ENCODE measurements around the gene KLRF1. TPM values are rescaled to one million over a fixed set of nuclear protein-coding genes. Genes with fewer than 3 reads are reported as not detected.

The KLRF1 gene, protein sequence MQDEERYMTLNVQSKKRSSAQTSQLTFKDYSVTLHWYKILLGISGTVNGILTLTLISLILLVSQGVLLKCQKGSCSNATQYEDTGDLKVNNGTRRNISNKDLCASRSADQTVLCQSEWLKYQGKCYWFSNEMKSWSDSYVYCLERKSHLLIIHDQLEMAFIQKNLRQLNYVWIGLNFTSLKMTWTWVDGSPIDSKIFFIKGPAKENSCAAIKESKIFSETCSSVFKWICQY
- 0.32 and 0.43 TPM in 2 replicates for total RNA-seq

DNA sequence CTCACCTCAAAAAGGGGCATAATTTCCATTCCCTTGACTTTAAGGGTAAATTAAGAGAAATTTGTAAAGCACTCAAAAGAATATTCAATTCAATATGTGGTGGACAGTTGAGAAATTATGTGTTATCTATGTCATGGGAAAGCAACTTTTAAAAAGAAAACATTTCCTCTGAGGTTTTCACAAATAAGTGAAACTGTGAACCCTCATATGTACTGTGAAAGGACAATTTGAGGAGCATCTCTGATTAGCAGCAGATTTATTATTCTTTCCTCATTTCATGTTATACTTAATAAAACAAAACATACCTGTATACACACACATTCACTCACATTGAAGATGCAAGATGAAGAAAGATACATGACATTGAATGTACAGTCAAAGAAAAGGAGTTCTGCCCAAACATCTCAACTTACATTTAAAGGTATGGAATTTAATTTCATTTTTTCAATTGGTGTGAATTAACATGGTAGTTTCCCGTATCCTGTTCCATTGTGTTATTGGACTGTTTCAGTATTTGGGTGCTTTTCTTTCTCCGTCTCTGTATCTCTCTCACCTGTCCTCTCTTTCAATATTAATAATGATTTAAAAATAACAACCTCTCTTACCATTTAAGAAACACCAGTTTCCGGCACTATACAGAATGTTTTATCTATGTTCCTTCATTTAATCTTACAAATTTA, at the start of gene KLRF1:
TSS of gene KLRF1 (plus strand) at position 273 of the 680 bp plus-strand sequence. CDS start at position 337, 64 bp downstream.
- H3K4me3 ChIP-seq (ENCODE audit: low read depth, low read length), result no peak within 1 kb of the TSS
- TF ChIP-seq, protein P1, sequence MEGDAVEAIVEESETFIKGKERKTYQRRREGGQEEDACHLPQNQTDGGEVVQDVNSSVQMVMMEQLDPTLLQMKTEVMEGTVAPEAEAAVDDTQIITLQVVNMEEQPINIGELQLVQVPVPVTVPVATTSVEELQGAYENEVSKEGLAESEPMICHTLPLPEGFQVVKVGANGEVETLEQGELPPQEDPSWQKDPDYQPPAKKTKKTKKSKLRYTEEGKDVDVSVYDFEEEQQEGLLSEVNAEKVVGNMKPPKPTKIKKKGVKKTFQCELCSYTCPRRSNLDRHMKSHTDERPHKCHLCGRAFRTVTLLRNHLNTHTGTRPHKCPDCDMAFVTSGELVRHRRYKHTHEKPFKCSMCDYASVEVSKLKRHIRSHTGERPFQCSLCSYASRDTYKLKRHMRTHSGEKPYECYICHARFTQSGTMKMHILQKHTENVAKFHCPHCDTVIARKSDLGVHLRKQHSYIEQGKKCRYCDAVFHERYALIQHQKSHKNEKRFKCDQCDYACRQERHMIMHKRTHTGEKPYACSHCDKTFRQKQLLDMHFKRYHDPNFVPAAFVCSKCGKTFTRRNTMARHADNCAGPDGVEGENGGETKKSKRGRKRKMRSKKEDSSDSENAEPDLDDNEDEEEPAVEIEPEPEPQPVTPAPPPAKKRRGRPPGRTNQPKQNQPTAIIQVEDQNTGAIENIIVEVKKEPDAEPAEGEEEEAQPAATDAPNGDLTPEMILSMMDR (IDR thresholded peaks at IDR 0.05; ENCODE audit: insufficient read depth, low read depth, low read length), result no peak
- DNase-seq (ENCODE audit: low read depth), result no peak

DNA sequence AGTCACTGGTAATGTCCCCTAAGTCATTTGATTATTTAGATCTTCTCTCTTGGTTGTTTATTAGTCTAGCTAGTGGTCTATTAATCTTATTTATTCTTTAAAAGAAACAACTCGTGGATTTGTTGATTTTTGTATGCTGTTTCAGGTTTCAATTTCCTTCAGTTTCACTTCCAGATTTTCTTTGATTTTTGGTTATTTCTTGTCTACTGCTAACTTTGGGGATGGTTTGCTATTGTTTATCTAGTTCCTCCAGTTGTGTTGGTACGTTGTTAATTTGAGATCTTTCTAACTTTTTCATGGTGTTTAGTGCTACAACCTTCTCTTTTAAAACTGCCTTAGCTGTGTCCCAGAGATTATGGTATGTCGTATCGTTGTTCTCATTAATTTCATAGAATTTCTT, 48.1 kb upstream of the KLRF1 start:
- TF ChIP-seq, protein P1 (IDR thresholded peaks at IDR 0.05; ENCODE audit: insufficient read depth, low read depth, low read length), result no peak
- DNase-seq (ENCODE audit: low read depth), result no peak
- H3K4me3 ChIP-seq (ENCODE audit: low read depth, low read length), result no peak overlapping the region

DNA sequence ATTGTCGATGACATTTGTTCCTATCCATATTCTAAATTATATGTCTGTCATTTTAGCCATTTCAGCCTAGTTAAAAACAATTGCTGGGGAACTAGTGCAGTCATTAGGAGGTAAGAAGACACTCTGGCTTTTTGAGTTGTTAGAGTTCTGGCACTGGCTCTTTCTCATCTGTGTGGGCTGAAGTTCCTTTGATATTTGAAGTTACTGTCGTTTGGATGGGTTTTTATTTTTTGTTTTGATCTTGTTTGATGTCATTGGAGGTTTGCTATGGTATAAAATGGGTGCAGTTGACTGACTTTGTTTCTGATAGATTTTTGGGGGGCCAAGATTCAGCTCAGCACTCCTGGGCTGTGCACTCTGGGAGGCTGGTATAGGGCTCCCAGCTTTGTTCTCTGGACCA, 45.9 kb upstream of the KLRF1 start:
- TF ChIP-seq, protein P1 (IDR thresholded peaks at IDR 0.05; ENCODE audit: insufficient read depth, low read depth, low read length), result no peak
- H3K4me3 ChIP-seq (ENCODE audit: low read depth, low read length), result no peak overlapping the region
- no peak for DNase-seq (ENCODE audit: low read depth)

DNA sequence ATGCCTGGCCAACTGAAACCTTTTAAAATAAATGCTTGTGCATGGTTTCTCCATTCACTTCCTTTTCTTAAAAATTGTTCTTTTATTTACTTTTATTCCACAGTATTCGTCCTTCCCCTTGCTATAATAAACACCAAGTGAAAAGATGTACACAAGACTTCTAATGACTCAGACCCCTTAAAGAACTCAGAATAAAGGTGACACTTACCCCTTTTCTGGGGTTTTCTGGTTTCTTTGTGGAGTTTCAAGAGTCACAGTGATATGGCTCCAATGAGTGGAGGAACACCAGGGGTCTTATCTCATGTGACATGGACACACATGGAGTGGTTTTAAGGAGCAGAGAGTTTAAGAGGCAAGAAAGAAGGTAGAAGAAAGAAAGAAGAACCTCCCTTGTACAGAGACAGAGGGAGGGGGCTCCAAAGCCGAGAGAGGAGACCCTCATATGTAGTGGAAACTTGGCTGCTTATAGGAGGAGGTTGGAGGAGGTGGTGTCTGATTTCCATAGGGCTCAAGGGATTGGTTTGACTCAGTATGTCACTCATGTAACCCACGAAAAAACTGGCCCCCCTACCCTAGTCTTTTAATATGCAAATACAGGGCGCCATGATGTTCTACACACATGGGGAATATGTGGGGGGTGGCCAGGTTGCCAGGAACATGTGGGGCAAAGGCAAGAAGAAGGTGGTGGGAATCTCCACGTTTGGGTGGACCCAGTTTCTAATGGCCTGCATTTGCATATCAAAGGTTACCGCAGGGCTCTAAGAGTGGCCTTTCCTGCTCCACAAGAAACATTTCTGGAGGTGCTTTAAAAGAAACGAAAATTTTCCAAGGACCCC, 44.5 kb upstream of the KLRF1 start:
- no peak for DNase-seq (ENCODE audit: low read depth)
- TF ChIP-seq, protein P1 (IDR thresholded peaks at IDR 0.05; ENCODE audit: insufficient read depth, low read depth, low read length), result no peak
- no peak overlapping the region for H3K4me3 ChIP-seq (ENCODE audit: low read depth, low read length)

DNA sequence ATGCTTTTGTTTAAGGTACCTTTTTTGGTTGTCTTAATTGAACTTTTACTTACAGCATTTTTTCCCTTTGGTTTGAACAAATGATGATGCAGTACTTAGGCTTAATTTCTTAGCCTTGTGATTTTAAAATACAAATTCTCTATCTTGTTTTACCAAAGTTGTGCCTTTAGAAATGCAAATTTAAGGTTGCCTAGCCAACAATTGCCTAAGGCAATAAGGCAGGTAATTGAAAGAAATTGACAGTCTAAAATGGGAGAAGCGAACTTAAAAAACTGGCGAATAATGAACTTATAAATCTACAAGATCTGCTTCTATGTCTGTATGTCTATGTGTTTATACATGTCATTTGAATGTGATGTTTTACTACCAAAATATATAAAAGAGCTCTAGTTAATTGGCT, 43.0 kb upstream of the KLRF1 start:
- DNase-seq (ENCODE audit: low read depth), result no peak
- H3K4me3 ChIP-seq (ENCODE audit: low read depth, low read length), result no peak overlapping the region
- TF ChIP-seq, protein P1 (IDR thresholded peaks at IDR 0.05; ENCODE audit: insufficient read depth, low read depth, low read length), result no peak

DNA sequence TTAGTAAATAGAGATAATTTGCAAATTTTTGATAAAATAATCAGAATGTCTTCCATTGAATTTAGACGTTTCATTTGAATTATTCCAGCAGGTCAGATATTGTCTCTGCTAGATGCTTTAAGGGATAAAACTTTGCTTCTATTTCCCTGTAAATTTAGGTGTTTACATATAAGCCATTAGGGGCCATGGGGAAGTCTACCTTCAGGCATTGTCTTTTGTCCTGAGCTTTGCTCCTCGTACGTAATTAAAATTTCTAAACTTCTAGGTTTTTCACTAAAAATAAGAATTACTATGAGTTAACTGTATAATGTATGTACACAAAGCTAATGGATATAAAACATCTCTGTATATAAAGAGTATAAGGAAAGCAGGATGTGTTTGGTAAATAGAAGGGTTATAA, 42.5 kb upstream of the KLRF1 start:
- DNase-seq (ENCODE audit: low read depth), result no peak
- TF ChIP-seq, protein P1 (IDR thresholded peaks at IDR 0.05; ENCODE audit: insufficient read depth, low read depth, low read length), result no peak
- H3K4me3 ChIP-seq (ENCODE audit: low read depth, low read length), result no peak overlapping the region
